Activated T-cell treated with anti-CD3 and anti-CD28 coated beads for 48 hours (primary cell): ENCODE results near the gene PPP2R2D.

Experiments
- DNase-seq: peaks from one replicate; pipeline ENCODE4 v3.0.0-alpha.2; 2020; ENCODE audit warnings: low read depth

The PPP2R2D gene

GRCh38 chr10:131900350-131901152 lies at the start of gene PPP2R2D:
TSS of gene PPP2R2D (plus strand) at chr10:131901008. CDS start at chr10:131901149, 141 bp downstream.
- DNase-seq, result peak; percentile 92

- no peak for DNase-seq
These were observed 49.5 kb upstream of the PPP2R2D start for GRCh38 chr10:131851346-131851745.

- no peak for DNase-seq
These were observed 48.5 kb upstream of the PPP2R2D start for GRCh38 chr10:131852176-131852822.

- no peak for DNase-seq
These were observed 47.8 kb upstream of the PPP2R2D start for GRCh38 chr10:131852823-131853609.

- DNase-seq, result no peak
These were observed 47.2 kb upstream of the PPP2R2D start for GRCh38 chr10:131853610-131853964.

GRCh38 chr10:131854579-131855335 lies 46.1 kb upstream of the PPP2R2D start:
- DNase-seq, result no peak

GRCh38 chr10:131855461-131856401 lies 45.1 kb upstream of the PPP2R2D start:
- DNase-seq, result no peak

- no peak for DNase-seq
These were observed 44.2 kb upstream of the PPP2R2D start for GRCh38 chr10:131856441-131857094.

GRCh38 chr10:131857156-131858117 lies 43.4 kb upstream of the PPP2R2D start:
- no peak for DNase-seq

GRCh38 chr10:131858118-131858515 lies 42.7 kb upstream of the PPP2R2D start:
- no peak for DNase-seq

GRCh38 chr10:131858583-131859340 lies 42.0 kb upstream of the PPP2R2D start:
- no peak for DNase-seq

- DNase-seq, result no peak
These were observed 41.3 kb upstream of the PPP2R2D start for GRCh38 chr10:131859341-131860020.

GRCh38 chr10:131860311-131860710 lies 40.5 kb upstream of the PPP2R2D start:
- no peak for DNase-seq

- no peak for DNase-seq
These were observed 39.9 kb upstream of the PPP2R2D start for GRCh38 chr10:131860806-131861440.

- DNase-seq, result no peak
These were observed 38.3 kb upstream of the PPP2R2D start for GRCh38 chr10:131862548-131862947.

GRCh38 chr10:131865223-131865917 lies 35.4 kb upstream of the PPP2R2D start:
- DNase-seq, result no peak

GRCh38 chr10:131866673-131867072 lies 34.1 kb upstream of the PPP2R2D start:
- DNase-seq, result no peak
